ENCODE measurements around the gene CD70. TPM values are rescaled to one million over a fixed set of nuclear protein-coding genes. Genes with fewer than 3 reads are reported as not detected.
"Not testable (repeated sequence)": the region's sequence is repeated elsewhere in the genome, so short reads cannot be mapped to it uniquely, and the experiment has no call there.

Gene CD70
- total RNA-seq, 1 experiment from 2014 or later = 1.2 TPM

DNA sequence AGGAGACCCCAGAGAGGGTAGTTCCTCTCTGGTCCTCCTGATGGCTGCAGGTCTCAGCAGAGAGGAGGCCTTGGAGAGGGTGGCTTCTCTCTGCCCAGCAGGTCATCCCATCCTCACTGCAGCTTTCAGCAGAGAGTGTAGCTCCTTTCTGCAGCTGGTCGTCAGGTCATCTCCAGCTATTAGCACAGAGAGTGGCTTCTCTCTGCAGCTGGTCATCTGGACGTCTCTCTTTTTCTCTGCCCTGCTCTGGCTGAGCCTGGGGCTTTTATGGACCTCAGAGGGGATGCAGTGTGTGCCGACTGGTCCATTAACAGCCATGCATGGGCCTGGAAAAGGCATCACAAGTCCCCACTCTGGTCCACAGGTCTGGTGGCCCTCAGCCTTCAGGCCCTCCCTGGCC, 39.9 kb downstream of the CD70 start:
- no peaks in the 10 kb centered on the region for H3K79me1 ChIP-seq (ENCODE audit: insufficient read depth, low read depth, low read length, poor library complexity, severe bottlenecking)
- H3K56ac ChIP-seq (ENCODE audit: insufficient read length, low read depth, low read length) = no peak overlapping the region
- no peak overlapping the region for H4K91ac ChIP-seq (ENCODE audit: insufficient read length, low read depth, low read length)
- H2BK5ac ChIP-seq (ENCODE audit: insufficient read length, low read length) = no peak overlapping the region
- H3K27ac Mint-ChIP-seq = no peak overlapping the region; a peak in 1 of 7 replicates
- H3K4ac ChIP-seq (ENCODE audit: low read depth, low read length) = no peak overlapping the region
- H3K23me2 ChIP-seq (ENCODE audit: insufficient read length, low read depth, low read length, poor library complexity, severe bottlenecking) = no peaks in the 10 kb centered on the region
- H3K4me1 Mint-ChIP-seq = peaks cover 9 to 11% of the 10 kb centered on the region in 2 experiments
- H3K4me3 Mint-ChIP-seq = no peak overlapping the region
- no peak overlapping the region for H3K18ac ChIP-seq (ENCODE audit: insufficient read length, low read depth, low read length)
- peaks cover 18 to 22% of the 10 kb centered on the region in 2 experiments for H3K9me3 Mint-ChIP-seq
- DNase-seq = no peak
- H3K23ac ChIP-seq (ENCODE audit: insufficient read length, low read depth, low read length) = no peak overlapping the region
- no peak overlapping the region for H4K5ac ChIP-seq (ENCODE audit: insufficient read length, low read depth, low read length)
- no peaks in the 10 kb centered on the region for H3K79me2 ChIP-seq (ENCODE audit: insufficient read depth, low read length)
- H3K36me3 Mint-ChIP-seq (ENCODE audit: insufficient read depth in 1 of 3, low read depth in 3 of 3) = no peaks in the 10 kb centered on the region; a peak in 3 of 7 replicates
- no peak overlapping the region for H3T11ph ChIP-seq (ENCODE audit: low read length)
- H2BK20ac ChIP-seq (ENCODE audit: low read depth, low read length, poor library complexity, severe bottlenecking) = no peak overlapping the region
- no peak overlapping the region for H3K9ac ChIP-seq (ENCODE audit: extremely low read depth, insufficient read length, low read length)
- no peak overlapping the region for H2AFZ ChIP-seq (ENCODE audit: low read length)
- no peak overlapping the region for H3K4me2 ChIP-seq (ENCODE audit: insufficient read depth, insufficient read length, low read length)
- H3K27ac ChIP-seq (ENCODE audit: insufficient read length, low read depth, low read length) = no peak overlapping the region
- no peaks in the 10 kb centered on the region for H3K4me1 ChIP-seq (ENCODE audit: insufficient read depth, low read length)
- no peak overlapping the region for H2BK15ac ChIP-seq (ENCODE audit: low read depth, low read length)
- H3K27me3 ChIP-seq (ENCODE audit: insufficient read depth, low read length) = no peaks in the 10 kb centered on the region
- no peak overlapping the region for H3K14ac ChIP-seq (ENCODE audit: insufficient read depth, low read length)
- no peak overlapping the region for H2BK12ac ChIP-seq (ENCODE audit: insufficient read length, low read depth, low read length)
- no peaks in the 10 kb centered on the region for H4K20me1 ChIP-seq (ENCODE audit: control insufficient read depth, insufficient read depth, insufficient read length)
- WGBS (ENCODE audit: extremely low coverage, insufficient read length, low lambda C conversion rate) = no CpG with 5 or more reads among the region's 3 CpGs
- H2AK5ac ChIP-seq (ENCODE audit: insufficient read length, low read length) = no peak overlapping the region
- no peak overlapping the region for H4K8ac ChIP-seq (replicated peaks; ENCODE audit: insufficient read length, low read depth, low read length)
- H3K27me3 Mint-ChIP-seq (ENCODE audit: low read depth) = peaks cover 15% of the 10 kb centered on the region
- no peak overlapping the region for H2BK120ac ChIP-seq (ENCODE audit: low read depth, low read length, poor library complexity, severe bottlenecking)
- no peaks in the 10 kb centered on the region for H3K9me3 ChIP-seq (ENCODE audit: control insufficient read depth, low read depth, low read length)
- no peak for TF ChIP-seq CTCF (conservative IDR thresholded peaks at IDR 0.05)

DNA sequence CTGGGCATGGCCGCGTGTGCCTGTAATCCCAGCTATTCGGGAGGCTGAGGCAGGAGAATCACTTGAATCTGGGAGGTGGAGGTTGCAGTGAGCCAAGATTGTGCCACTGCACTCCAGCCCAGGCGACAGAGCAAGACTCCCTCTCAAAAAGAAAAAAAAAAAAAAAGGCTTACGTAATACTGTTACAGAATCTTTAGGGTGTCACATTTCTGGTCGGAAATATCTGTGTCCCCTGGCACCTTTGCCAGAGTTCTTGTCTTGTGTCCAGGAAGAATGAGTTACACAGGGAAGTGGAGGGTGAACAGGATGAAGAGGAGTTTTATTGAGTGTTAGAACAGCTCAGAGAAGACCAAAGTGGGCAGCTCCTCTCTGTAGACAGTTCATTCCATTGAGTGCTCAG, 40.3 kb downstream of the CD70 start:
- not testable (repeated sequence) for H3K4me1 ChIP-seq (ENCODE audit: insufficient read depth, low read length); H3K79me1 ChIP-seq (ENCODE audit: insufficient read depth, low read depth, low read length, poor library complexity, severe bottlenecking); H3K4me2 ChIP-seq (ENCODE audit: insufficient read depth, insufficient read length, low read length); H4K5ac ChIP-seq (ENCODE audit: insufficient read length, low read depth, low read length); H3K36me3 Mint-ChIP-seq (ENCODE audit: insufficient read depth in 1 of 3, low read depth in 3 of 3); DNase-seq; H2BK12ac ChIP-seq (ENCODE audit: insufficient read length, low read depth, low read length); H4K8ac ChIP-seq (replicated peaks; ENCODE audit: insufficient read length, low read depth, low read length); H3K4me3 Mint-ChIP-seq; H2BK15ac ChIP-seq (ENCODE audit: low read depth, low read length); H3K9me3 ChIP-seq (ENCODE audit: control insufficient read depth, low read depth, low read length); H3K9ac ChIP-seq (ENCODE audit: extremely low read depth, insufficient read length, low read length); H2AFZ ChIP-seq (ENCODE audit: low read length); H4K91ac ChIP-seq (ENCODE audit: insufficient read length, low read depth, low read length); H3K27me3 ChIP-seq (ENCODE audit: insufficient read depth, low read length); H3K27ac Mint-ChIP-seq; H2BK20ac ChIP-seq (ENCODE audit: low read depth, low read length, poor library complexity, severe bottlenecking); H4K20me1 ChIP-seq (ENCODE audit: control insufficient read depth, insufficient read depth, insufficient read length); H3K14ac ChIP-seq (ENCODE audit: insufficient read depth, low read length); H2AK5ac ChIP-seq (ENCODE audit: insufficient read length, low read length); H3K23ac ChIP-seq (ENCODE audit: insufficient read length, low read depth, low read length); H3K79me2 ChIP-seq (ENCODE audit: insufficient read depth, low read length); H2BK120ac ChIP-seq (ENCODE audit: low read depth, low read length, poor library complexity, severe bottlenecking); H2BK5ac ChIP-seq (ENCODE audit: insufficient read length, low read length); H3K56ac ChIP-seq (ENCODE audit: insufficient read length, low read depth, low read length); H3K4ac ChIP-seq (ENCODE audit: low read depth, low read length); H3K27ac ChIP-seq (ENCODE audit: insufficient read length, low read depth, low read length); H3T11ph ChIP-seq (ENCODE audit: low read length); H3K23me2 ChIP-seq (ENCODE audit: insufficient read length, low read depth, low read length, poor library complexity, severe bottlenecking); H3K18ac ChIP-seq (ENCODE audit: insufficient read length, low read depth, low read length)
- Mint-ChIP-seq H3K27me3 (ENCODE audit: low read depth) (peaks cover 15% of the 10 kb centered on the region), H3K4me1 (peaks cover 9 to 11% of the 10 kb centered on the region in 2 experiments), H3K9me3 (peaks cover 18 to 24% of the 10 kb centered on the region in 2 experiments)
- no CpG with 5 or more reads among the region's 6 CpGs for WGBS (ENCODE audit: extremely low coverage, insufficient read length, low lambda C conversion rate)
